Activated naive CD4-positive, alpha-beta T cell treated with anti-CD3 and anti-CD28 coated beads, Interleukin-2, amount 50 U/mL, for 72 hours (primary cell): Measurements from ENCODE around the gene MGAM2. TPM values are rescaled to one million over a fixed set of nuclear protein-coding genes. Genes with fewer than 3 reads are reported as not detected.
A peak's percentile ranks its signal among the peaks of the same experiment; 100 is the strongest.

Source experiments
- ATAC-seq, 2 donors: fragments of 150-1000 bp; cut with Tn5 transposase; 2 replicates each; pipeline ENCODE4 v1.10.0; 2021; ENCODE audit warnings: mild to moderate bottlenecking in 2 of 2, moderate library complexity in 2 of 2
- DNase-seq, 2 donors: peaks; one replicate each; pipeline ENCODE4 v3.0.0; 2021 to 2022; ENCODE audit warnings: low spot score in 2 of 2
- H3K27ac Mint-ChIP-seq, 2 donors: one replicate each; pipeline ENCODE4 v1.8.0; 2022; ENCODE audit warnings: mild to moderate bottlenecking in 2 of 2, mixed read lengths in 2 of 2
- H3K36me3 Mint-ChIP-seq, 2 donors: one replicate each; pipeline ENCODE4 v1.8.0; 2022; ENCODE audit warnings: mixed read lengths in 2 of 2
- H3K9me3 Mint-ChIP-seq, 2 donors: one replicate each; pipeline ENCODE4 v1.8.0; 2022; ENCODE audit warnings: mixed read lengths in 2 of 2
- total RNA-seq, 2 donors: library from RNA; stranded (reverse); gene quantifications; one replicate each; pipeline ENCODE4 v1.2.3, GENCODE V29; 2022

The MGAM2 gene
- total RNA-seq, 2 donors from 2014 or later: not detected

DNA sequence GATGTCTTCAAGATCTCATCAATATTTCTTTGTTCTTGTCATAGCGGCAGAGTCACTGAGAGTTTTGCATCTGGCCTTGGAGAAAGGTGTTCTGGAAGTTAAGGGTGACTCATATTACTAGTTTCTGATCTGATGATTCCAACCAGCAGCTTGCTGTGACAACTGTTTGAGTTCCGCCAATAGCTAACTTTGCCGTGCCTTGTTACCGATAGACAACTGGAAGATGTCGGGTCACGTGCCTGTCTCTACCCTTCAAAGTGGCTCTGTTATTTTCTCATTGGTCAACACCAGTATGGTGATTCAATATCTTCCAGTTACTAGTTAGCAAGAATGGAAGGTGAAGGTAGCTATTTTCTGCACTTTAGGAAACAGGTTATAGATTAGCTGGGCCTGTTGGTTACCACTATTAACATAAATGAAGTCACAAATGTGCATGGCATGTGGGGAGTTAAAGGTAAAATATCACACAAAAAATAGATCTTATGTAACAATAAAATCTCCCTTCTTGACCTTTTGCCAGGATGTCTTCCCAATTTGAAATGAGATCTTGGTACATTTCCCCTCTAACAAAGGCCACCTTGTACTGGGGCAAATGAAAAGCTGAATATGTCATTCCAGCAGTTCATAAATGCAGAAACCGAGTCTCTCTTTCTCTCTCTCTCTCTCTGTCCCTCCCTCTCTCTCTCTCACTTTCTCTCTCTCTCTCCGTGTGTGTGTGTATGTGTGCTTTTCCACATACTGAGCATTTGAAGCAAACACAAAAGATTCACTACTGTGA, 2.6 kb upstream of the MGAM2 start:
- H3K9me3 Mint-ChIP-seq: no peaks in the 10 kb centered on the region
- DNase-seq: no peak
- peak overlapping the region in 1 of 2 donors; percentile 6 for H3K27ac Mint-ChIP-seq
- no peaks in the 10 kb centered on the region for H3K36me3 Mint-ChIP-seq
- ATAC-seq: no peak

DNA sequence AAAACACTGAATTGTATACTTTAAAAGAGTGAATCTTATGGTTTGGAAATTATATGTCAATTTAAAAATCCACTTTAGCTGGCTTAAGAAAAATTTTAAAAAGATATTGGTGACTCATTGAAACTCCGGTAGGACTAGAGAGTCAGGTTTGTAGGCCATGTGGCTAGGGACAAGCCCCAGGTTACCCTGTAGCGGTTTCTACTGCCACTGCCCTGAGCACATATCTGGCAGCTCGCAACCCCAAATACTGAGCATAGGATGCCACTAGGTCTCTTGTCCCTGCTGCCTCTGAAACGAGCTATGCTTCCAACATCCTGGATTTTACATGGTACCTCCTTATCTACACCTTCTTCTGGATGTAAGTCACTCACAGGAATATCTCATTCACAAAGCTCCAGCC, 1.4 kb upstream of the MGAM2 start:
- ATAC-seq: no peak
- no peak for DNase-seq
- Mint-ChIP-seq H3K9me3 (no peaks in the 10 kb centered on the region), H3K27ac (no peak overlapping the region), H3K36me3 (no peaks in the 10 kb centered on the region)

DNA sequence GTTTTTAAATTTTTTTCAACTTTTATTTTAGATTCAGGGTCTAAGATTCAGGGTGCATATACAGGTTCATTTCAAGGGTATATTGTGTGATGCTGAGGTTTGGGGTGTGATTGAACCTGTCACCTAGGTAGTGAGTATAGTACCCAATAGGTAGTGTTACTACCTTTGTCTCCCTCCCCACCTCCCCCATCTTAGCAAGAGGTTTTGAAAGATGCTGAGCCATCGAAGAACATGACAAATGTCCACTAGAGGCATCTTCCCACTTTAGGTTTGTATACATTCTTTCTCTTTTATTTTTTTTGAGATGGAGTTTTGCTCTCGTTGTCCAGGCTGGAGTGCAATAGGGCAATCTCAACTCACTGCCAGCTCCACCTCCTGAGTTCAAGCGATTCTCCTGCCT, 880 bp upstream of the MGAM2 start:
- H3K9me3 Mint-ChIP-seq: no peaks in the 10 kb centered on the region
- DNase-seq: no peak
- no peaks in the 10 kb centered on the region for H3K36me3 Mint-ChIP-seq
- H3K27ac Mint-ChIP-seq: no peak overlapping the region
- ATAC-seq: no peak

DNA sequence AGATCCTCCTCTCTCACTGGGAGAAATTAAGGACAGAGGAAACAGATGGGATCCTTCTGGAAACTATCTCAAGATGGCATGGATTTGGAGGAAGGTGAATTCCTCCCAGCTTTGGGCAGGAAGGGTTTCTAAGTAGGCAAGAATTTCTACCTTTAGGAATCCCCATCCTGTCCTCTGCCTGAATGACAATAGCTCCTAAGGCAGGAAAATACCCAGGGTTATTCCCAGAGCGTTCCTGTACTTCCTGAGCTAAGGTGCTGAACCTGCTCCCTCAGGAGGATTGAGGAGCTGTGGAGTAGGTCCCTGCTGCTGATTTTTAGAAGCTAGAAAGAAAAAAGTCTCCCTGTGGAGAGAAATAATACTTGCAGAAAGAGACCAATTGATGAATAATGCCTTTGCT, 568 bp downstream of the MGAM2 start:
- H3K36me3 Mint-ChIP-seq: no peaks in the 10 kb centered on the region
- DNase-seq: no peak
- no peak overlapping the region for H3K27ac Mint-ChIP-seq
- ATAC-seq: no peak
- H3K9me3 Mint-ChIP-seq: no peaks in the 10 kb centered on the region

DNA sequence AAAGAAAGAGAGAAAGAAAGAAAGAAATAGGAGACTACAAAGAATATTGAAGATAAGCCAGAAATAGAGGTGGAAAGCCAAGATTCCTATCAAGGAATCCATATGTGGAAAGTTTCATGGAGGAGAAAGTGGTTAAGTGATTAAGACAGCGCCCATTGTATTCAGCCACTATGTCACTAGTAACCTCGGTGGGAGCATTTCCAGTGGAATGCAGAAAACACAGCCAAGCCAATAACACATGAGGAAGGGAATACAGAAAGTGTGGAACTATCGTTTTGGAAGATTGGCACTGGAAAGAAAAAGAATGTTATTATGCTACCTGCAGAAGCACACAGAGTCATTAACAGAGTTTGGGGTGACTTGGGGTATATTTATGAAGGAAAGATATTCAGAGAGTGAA, 2.7 kb downstream of the MGAM2 start:
- Mint-ChIP-seq H3K9me3 (no peaks in the 10 kb centered on the region), H3K36me3 (no peaks in the 10 kb centered on the region), H3K27ac (no peak overlapping the region)
- ATAC-seq (no peak), DNase-seq (no peak)

DNA sequence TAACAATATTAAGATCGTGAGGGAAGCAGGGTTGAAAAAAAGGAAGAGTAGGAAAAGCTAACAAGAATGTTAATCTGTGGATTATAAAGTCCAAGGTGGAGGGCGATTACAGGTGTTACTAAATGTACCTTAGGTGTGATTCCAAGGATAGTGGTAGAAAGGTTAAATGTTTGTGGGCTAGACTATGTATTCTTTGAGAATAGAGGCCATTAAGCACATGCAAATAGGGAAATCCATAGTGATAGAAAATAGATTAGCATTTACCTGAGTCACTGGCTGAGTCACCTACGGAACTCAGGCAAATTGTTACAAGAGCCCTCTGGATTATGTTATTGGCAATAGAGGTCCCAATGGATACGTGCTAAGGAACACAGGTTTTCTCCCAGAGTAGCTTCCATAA, 9.0 kb downstream of the MGAM2 start:
- no peak overlapping the region for H3K27ac Mint-ChIP-seq
- H3K36me3 Mint-ChIP-seq: no peaks in the 10 kb centered on the region
- H3K9me3 Mint-ChIP-seq: no peaks in the 10 kb centered on the region
- DNase-seq: no peak
- no peak for ATAC-seq

DNA sequence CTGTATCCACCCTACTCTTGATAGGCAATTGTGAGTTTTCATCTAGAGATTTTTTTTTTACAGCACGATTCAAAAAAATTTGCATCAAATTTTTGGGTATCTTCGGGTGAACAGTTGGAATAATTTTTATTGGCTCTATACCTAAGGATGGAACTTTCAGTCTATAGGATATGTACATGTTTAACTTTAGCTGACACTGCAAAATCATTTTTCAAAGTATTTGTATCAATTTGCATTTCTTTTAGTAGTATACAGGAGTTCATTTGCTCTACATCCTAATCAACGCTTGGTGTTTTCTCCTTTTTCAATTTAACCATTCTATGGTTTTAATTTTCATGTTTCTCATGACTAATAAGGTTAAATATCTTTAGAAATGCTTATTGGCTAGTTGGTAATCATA, 11.7 kb downstream of the MGAM2 start:
- ATAC-seq (no peak), DNase-seq (no peak)
- H3K36me3 Mint-ChIP-seq: no peaks in the 10 kb centered on the region
- H3K27ac Mint-ChIP-seq: no peak overlapping the region
- H3K9me3 Mint-ChIP-seq: no peaks in the 10 kb centered on the region

DNA sequence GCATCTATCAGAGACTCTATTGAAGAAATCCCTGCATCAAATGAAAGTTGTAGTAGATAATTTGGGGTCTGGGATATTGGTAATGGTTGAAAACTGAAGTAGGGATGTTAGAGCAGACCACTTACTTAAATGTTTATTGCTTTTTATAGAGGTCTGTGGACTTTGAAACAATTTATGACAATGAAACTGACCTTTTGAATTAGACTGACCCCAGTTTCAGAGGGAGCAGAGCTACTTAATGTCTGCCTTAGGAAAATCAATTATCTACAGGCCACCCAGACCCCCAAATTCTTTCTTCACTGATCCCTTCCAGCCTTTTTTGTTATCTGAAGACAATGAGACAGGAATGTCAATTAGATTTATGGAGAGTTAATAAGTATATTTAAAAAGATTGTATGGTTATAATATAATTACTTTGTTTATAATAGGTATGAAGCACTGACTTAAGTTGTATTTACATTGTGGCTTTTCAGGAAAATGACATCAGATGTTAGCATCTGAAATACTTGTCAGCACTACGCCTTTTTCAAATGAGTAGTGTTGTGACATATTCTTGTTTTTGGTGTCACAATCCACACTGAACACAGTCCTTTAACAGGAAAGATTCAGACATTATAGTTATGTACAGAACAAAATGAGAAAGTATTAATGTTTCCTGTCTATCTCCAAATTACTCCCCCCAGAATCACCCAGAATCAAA, 13.9 kb downstream of the MGAM2 start:
- H3K27ac Mint-ChIP-seq: no peak overlapping the region
- no peak for ATAC-seq
- no peak for DNase-seq
- no peaks in the 10 kb centered on the region for H3K9me3 Mint-ChIP-seq
- H3K36me3 Mint-ChIP-seq: no peaks in the 10 kb centered on the region

DNA sequence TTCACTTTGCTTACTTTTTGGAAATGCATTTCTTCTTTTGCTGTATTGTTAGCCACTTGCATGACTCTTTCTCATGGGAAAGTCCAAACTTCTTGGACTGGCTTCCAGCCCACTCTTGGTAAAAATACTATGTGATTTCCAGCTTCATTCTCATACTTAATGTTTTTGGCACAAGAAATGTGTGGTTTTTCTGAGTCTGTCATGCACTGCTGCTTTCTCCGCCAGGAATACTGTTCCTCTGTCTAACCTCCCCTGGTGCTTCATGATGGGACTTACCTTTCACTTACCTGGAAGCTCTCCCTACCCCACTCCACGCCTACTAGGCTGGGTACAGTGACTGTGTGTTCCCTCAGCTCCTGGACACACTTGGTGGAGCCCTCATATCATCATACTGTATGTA, 18.7 kb downstream of the MGAM2 start:
- Mint-ChIP-seq H3K9me3 (no peaks in the 10 kb centered on the region), H3K36me3 (no peaks in the 10 kb centered on the region), H3K27ac (no peak overlapping the region)
- DNase-seq (no peak), ATAC-seq (no peak)

DNA sequence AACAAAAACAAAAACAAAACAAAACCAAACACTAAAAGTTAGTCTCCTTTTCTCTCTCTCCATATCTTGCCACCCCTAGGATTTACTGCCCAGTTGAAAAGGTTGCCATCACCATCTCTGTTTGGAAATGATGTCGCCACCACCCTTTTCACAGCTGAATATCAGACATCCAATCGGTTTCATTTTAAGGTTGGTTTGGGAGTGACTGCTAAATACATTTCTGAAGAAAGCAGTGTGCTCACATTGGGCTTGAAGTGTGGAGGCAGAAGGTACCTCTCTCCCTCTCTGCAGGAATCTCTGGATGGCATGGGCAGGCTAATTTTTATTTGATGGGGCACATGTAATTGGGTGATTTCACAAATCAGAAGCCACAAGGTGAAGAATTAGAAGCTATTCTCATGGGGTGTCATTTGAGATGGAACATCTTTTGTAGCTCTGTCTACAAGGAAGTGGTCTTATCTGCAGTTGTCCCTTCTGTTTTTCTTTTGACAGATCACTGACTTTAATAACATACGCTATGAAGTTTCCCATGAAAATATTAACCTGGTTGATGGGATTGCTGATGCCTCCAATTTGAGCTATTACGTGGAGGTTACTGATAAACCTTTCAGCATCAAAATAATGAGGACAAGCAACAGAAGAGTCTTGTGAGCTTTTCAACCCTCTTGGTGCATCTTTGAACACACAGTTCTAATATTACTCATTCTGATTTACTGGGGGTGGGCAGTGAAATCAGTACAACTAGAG, 20.1 kb downstream of the MGAM2 start:
- DNase-seq: no peak
- no peak overlapping the region for H3K27ac Mint-ChIP-seq
- H3K36me3 Mint-ChIP-seq: no peaks in the 10 kb centered on the region
- peak; percentile 42 to 63 for ATAC-seq
- H3K9me3 Mint-ChIP-seq: no peaks in the 10 kb centered on the region

DNA sequence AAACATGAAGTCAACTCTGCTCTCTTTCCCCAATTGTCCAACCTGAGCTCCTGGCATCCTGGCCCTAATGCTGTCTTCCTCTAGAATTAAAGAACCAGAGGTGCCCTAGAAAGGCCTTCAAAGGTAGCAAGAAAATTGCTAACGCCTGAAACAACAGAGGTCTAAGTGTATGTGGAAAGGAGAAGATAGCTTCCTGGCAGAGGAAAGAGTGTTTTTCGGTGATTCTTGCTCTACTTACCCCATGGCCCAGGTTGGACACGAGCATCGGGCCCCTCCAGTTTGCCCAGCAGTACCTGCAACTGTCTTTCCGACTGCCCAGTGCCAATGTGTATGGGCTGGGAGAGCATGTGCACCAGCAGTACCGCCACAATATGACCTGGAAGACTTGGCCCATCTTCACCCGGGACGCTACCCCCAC, 22.2 kb downstream of the MGAM2 start:
- no peaks in the 10 kb centered on the region for H3K36me3 Mint-ChIP-seq
- H3K9me3 Mint-ChIP-seq: no peaks in the 10 kb centered on the region
- no peak overlapping the region for H3K27ac Mint-ChIP-seq
- DNase-seq (no peak), ATAC-seq (peak; percentile 59 to 65)

DNA sequence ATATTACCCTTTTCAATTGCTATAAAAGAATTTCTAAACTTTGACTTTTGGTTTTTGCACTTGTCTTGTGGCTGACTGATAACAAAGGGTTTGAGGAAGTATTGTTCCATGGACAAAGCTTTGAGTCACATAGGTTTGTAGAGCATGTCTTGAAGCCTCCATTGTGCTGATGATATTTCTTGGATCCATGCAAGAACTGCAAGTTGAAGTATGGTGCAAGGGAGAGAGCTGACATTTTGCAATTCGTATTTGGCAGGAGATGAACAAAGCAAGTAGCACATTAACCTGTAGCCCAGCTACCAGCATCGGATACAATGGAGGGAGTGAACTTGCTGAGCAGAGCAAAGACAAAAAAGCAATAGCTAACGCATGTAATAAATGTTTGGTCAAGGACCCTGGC, 23.4 kb downstream of the MGAM2 start:
- DNase-seq (no peak), ATAC-seq (no peak)
- Mint-ChIP-seq H3K27ac (no peak overlapping the region), H3K36me3 (no peaks in the 10 kb centered on the region), H3K9me3 (no peaks in the 10 kb centered on the region)

DNA sequence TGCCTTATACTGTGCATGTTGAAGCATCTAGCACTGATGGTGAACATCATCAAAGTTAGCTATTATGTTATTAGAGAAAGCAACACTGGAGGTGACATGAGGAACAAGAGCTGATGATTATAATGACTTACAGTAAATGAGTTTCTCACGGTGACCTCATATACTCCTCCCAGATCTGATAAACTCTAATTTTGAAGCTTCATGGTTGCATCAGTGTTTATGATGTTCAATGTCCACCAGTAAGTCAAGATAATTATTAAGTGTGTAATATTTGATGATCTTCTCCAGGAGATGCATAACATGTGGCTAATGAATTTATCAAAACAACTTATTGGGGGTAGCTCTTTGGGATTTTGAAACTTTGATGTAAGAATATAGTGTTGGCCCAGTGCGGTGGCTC, 27.5 kb downstream of the MGAM2 start:
- Mint-ChIP-seq H3K9me3 (no peaks in the 10 kb centered on the region), H3K27ac (no peak overlapping the region), H3K36me3 (no peaks in the 10 kb centered on the region)
- DNase-seq (no peak), ATAC-seq (no peak)

DNA sequence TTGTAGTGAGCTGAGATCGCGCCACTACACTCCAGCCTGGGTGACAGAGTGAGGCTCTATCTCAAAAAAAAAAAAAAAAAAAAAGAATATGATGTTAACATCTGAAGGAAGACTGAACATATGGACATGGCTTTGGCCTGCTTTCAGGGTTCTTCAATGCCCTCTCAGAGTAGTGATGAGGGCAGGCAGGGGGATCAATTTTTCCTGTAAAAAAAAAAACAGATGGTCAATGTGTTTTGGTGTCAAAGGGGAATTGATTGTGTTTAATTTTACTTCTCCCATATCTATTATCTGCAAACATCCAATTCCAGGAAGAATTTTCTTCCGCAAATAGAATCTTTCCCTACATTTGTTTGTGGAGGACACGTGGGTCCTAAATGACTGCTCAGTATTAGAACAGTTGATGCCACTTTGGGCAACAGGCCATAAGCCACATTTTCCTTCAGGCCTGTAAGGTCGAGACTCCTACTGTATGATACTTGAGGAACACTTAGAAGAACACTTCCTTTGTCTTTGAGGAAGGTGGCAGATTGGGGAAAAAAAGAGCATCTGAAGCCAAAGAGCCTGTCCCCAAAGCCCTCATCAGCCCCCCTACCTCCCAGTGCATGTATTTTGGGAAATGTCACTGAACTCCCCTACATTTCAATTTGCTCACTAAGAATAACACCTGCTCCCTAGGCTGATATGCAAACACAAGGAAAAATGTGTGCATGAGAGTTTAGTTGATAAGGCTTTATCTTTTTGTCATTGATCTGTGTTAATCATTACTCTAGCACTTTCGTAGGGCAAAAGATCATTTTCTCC, 28.3 kb downstream of the MGAM2 start:
- H3K9me3 Mint-ChIP-seq: no peaks in the 10 kb centered on the region
- H3K27ac Mint-ChIP-seq: no peak overlapping the region
- ATAC-seq: no peak
- DNase-seq: no peak
- H3K36me3 Mint-ChIP-seq: no peaks in the 10 kb centered on the region

DNA sequence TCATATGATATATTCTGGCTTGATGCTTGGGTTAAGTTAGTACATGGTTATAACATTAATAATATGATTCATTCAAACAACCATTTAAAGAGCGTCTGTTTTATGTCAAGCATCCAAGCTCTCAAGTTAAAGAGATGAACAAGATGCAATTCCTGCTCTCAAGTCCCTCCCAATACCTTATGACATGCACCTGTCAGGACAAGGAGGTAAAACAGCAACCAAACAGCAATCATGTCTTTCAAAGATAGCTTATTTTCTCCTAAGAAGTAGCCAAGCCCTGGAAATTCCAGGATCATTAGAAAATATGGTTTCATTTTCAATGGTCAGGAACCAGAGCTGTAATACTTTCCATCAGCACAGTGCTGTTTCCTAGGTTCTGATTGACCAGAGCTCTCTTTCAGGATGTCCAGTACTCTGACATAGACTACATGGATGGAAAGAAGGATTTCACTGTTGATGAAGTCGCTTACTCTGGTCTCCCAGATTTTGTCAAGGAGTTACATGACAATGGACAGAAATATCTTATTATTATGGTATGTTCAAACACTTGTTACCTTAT, 29.0 kb downstream of the MGAM2 start:
- no peaks in the 10 kb centered on the region for H3K9me3 Mint-ChIP-seq
- ATAC-seq: no peak
- H3K27ac Mint-ChIP-seq: no peak overlapping the region
- DNase-seq: no peak
- H3K36me3 Mint-ChIP-seq: no peaks in the 10 kb centered on the region

DNA sequence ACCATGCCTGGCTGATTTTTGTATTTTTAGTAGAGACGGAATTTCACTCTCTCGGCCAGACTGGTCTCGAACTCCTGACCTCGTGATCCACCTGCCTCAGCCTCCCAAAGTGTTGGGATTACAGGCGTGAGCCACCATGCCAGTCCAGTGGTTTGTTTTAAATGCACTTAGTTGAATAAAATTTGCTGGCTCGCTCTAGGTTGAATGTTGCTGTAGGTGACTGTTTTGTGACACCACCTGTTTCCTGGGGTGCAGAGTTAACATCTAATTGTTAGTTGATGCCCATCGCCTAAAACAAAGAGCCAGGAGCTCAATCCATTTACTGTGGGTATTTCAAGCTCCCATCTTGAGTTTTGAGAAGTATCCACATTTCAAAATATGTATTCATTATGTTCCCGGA, 31.2 kb downstream of the MGAM2 start:
- ATAC-seq (no peak), DNase-seq (no peak)
- Mint-ChIP-seq H3K9me3 (no peaks in the 10 kb centered on the region), H3K27ac (no peak overlapping the region), H3K36me3 (no peaks in the 10 kb centered on the region)

DNA sequence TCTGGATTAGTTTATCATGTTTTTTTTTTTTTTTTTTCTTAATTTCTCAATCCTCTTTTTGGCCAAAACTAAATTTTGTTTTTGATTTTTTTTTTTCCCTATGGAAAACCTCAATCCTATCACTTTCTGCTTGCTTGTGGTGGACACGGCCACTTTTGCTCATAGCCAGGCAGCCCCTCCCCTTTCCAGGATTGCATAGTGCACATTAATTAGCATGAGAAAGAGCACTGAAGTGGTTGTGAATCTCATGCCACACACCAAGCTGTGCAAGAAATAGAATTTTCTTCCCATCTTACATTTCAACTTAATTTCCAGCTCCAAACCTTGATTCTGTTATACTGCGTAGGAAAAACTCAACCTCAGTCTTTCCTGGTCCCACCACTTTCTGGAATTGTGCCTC, 34.6 kb downstream of the MGAM2 start:
- DNase-seq: no peak
- Mint-ChIP-seq H3K27ac (no peak overlapping the region), H3K36me3 (no peaks in the 10 kb centered on the region), H3K9me3 (peaks cover 0 to 5% of the 10 kb centered on the region in 2 donors)
- ATAC-seq: no peak
